Neural cell (in vitro differentiated cells): ENCODE data around the gene VAV2. TPM values are rescaled to one million over a fixed set of nuclear protein-coding genes. Genes with fewer than 3 reads are reported as not detected.

Source experiments
- H2AFZ ChIP-seq: fragments of 200-600, 300-800 bp; sonication (generic), shearing (Covaris generic); 2 replicates; pipeline ENCODE4 v1.6.0; 2014; ENCODE audit warnings: low read depth, mild to moderate bottlenecking, antibody characterized with exemption, low read length, moderate library complexity
- H3F3A ChIP-seq: fragments of 200-600 bp; shearing (Covaris generic); 2 replicates; pipeline ENCODE4 v1.6.1; 2016; ENCODE audit warnings: mild to moderate bottlenecking, moderate library complexity, mixed read lengths, antibody characterized with exemption, low read length; ENCODE audit not compliant: insufficient read depth, poor library complexity, severe bottlenecking
- H3K27ac ChIP-seq: fragments of 200-600, 300-800 bp; sonication (generic), shearing (Covaris generic); 2 replicates; pipeline ENCODE4 v1.5.1; 2014; ENCODE audit warnings: mild to moderate bottlenecking, low read length, moderate library complexity
- H3K27me3 ChIP-seq: fragments of 300-800, 200-600 bp; sonication (generic), shearing (Covaris generic); 2 replicates; pipeline ENCODE4 v1.6.0; 2014; ENCODE audit warnings: mild to moderate bottlenecking, low read depth, low read length, moderate library complexity; ENCODE audit not compliant: insufficient read depth
- H3K36me3 ChIP-seq: fragments of 300-800, 200-600 bp; sonication (generic), shearing (Covaris generic); 2 replicates; pipeline ENCODE4 v1.5.1; 2014; ENCODE audit warnings: mild to moderate bottlenecking, antibody characterized with exemption, low read length, moderate library complexity; ENCODE audit not compliant: insufficient read depth
- H3K4me2 ChIP-seq: fragments of 300-800, 200-600 bp; sonication (generic), shearing (Covaris generic); 2 replicates; pipeline ENCODE4 v1.6.0; 2014; ENCODE audit warnings: mild to moderate bottlenecking, low read length
- H3K4me3 ChIP-seq: fragments of 300-800, 200-600 bp; sonication (generic), shearing (Covaris generic); 2 replicates; pipeline ENCODE4 v1.5.1; 2014; ENCODE audit warnings: mild to moderate bottlenecking, low read length, moderate library complexity
- H3K79me2 ChIP-seq: fragments of 200-600 bp; shearing (Covaris generic); replicated peaks from 2 replicates; pipeline ENCODE4 v1.6.0; 2014; ENCODE audit warnings: mild to moderate bottlenecking, low read length, moderate library complexity; ENCODE audit not compliant: insufficient read depth
- H3K9ac ChIP-seq: fragments of 300-800, 200-600 bp; sonication (generic), shearing (Covaris generic); 2 replicates; pipeline ENCODE4 v1.6.1; 2016; ENCODE audit warnings: mild to moderate bottlenecking, low read length, mixed read lengths
- H3K9me2 ChIP-seq: fragments of 200-600 bp; shearing (Covaris generic); 2 replicates; pipeline ENCODE4 v1.6.1; 2016; ENCODE audit warnings: mild to moderate bottlenecking, low read length, mixed read lengths; ENCODE audit not compliant: insufficient read depth
- H3K9me3 ChIP-seq: fragments of 200-600, 300-800 bp; sonication (generic), shearing (Covaris generic); 2 replicates; pipeline ENCODE4 v1.6.1; 2016; ENCODE audit warnings: mild to moderate bottlenecking, mixed run types, low read length, moderate library complexity, mixed read lengths
- H4K20me1 ChIP-seq: fragments of 200-600 bp; shearing (Covaris generic); 2 replicates; pipeline ENCODE4 v1.6.1; 2016; ENCODE audit warnings: mild to moderate bottlenecking, mixed run types; ENCODE audit not compliant: insufficient read depth
- EP300 ChIP-seq: fragments of 450-650 bp; conservative IDR thresholded peaks from 2 replicates; pipeline ENCODE4 v1.6.1; 2014; ENCODE audit warnings: antibody characterized with exemption, mild to moderate bottlenecking, moderate library complexity; ENCODE audit not compliant: poor library complexity, severe bottlenecking
- EZH2 ChIP-seq: fragments of 200-600, 300-800 bp; shearing (Covaris generic), sonication (generic); IDR thresholded peaks from 2 replicates; pipeline ENCODE4 v1.6.1; 2014; ENCODE audit warnings: antibody characterized with exemption, low read length, borderline replicate concordance, mild to moderate bottlenecking; ENCODE audit not compliant: insufficient read depth, poor library complexity, severe bottlenecking
- MXI1 ChIP-seq: fragments of 450-650 bp; conservative IDR thresholded peaks from 2 replicates; pipeline ENCODE4 v1.6.1; 2014; ENCODE audit warnings: antibody characterized with exemption, mild to moderate bottlenecking; ENCODE audit not compliant: poor library complexity, severe bottlenecking
- POLR2AphosphoS5 ChIP-seq: IDR thresholded peaks from 2 replicates; pipeline ENCODE4 v1.6.1; 2012
- RAD21 ChIP-seq: fragments of 450-650 bp; conservative IDR thresholded peaks from 2 replicates; pipeline ENCODE4 v1.6.1; 2014; ENCODE audit warnings: antibody characterized with exemption, mild to moderate bottlenecking, moderate library complexity
- SMC3 ChIP-seq: fragments of 450-650 bp; conservative IDR thresholded peaks from 2 replicates; pipeline ENCODE4 v1.6.1; 2014; ENCODE audit warnings: antibody characterized with exemption, mild to moderate bottlenecking, moderate library complexity; ENCODE audit not compliant: poor library complexity
- TAF1 ChIP-seq: IDR thresholded peaks from 2 replicates; pipeline ENCODE4 v1.6.1; 2012; ENCODE audit warnings: low read depth
- polyA plus RNA-seq: library from polyadenylated mRNA; depleted of rRNA; stranded (reverse); fragments of >200 nt; gene quantifications from 2 replicates; pipeline ENCODE4 v1.2.3, GENCODE V29; 2014
- TF ChIP-seq, protein P1 (sequence below): IDR thresholded peaks from 2 replicates; pipeline ENCODE4 v1.6.1; 2012; ENCODE audit warnings: borderline replicate concordance
- TF ChIP-seq, protein P2 (sequence below): fragments of 450-650 bp; IDR thresholded peaks from 2 replicates; pipeline ENCODE4 v1.5.1; 2014; ENCODE audit warnings: antibody characterized with exemption, mild to moderate bottlenecking, moderate library complexity; ENCODE audit not compliant: poor library complexity, severe bottlenecking

VAV2 gene
- polyA plus RNA-seq, 1 donor from 2014 or later, result 35.2 TPM

DNA sequence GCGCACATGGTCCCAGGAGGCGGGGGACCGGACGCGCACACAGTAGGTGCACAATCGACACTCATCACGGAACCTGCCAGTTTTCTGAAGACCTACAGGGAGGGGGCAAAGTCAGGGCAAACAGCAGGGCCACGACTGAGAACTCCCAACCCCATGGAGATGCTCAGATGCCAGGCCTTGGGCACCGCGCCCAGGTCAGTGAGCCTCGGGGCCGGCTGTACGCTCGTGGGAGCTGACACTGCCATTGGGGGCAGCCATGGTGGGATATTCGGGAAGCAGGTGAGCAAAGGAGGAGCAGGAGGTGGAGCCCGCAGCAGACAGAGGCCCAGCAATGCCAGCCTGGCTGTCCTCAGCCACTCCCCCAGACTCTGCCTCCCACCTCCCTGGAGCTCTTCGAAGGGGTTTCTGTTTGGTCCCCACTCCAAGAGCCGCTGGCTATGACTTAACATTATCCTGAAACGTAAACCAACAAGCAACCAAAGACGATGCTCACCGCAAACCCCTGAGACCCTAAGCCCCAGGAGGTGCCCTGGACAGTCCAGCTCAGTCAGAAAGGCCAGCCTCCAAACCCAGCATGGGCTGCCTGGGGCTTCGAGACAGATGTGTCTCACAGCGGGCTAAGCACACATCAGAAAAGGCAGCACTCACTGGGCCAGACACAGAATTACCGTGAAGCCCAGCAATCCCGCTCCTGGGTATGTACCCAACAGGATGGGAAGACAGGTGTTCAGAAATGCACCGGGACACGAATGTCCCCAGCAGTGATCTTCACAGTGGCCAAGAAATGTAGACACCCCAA, 78.4 kb downstream of the VAV2 start:
- Histone ChIP-seq H3K27ac (no peak overlapping the region), H4K20me1 (no peaks in the 10 kb centered on the region), H3K4me2 (no peak overlapping the region), H3F3A (no peaks in the 10 kb centered on the region), H3K36me3 (no peaks in the 10 kb centered on the region), H2AFZ (no peak overlapping the region), H3K9me3 (no peaks in the 10 kb centered on the region), H3K4me3 (no peak overlapping the region), H3K27me3 (no peaks in the 10 kb centered on the region), H3K9ac (no peak overlapping the region), H3K9me2 (no peaks in the 10 kb centered on the region), H3K79me2 (peaks cover 3% of the 10 kb centered on the region)
- TF ChIP-seq SMC3, result no peak
- TF ChIP-seq POLR2AphosphoS5, result no peak
- no peak for TF ChIP-seq TAF1

- H3K27me3 ChIP-seq, result no peaks in the 10 kb centered on the region
- no peaks in the 10 kb centered on the region for H3K9me2 ChIP-seq
- no peaks in the 10 kb centered on the region for H3F3A ChIP-seq
- H3K9me3 ChIP-seq, result no peaks in the 10 kb centered on the region
- TF ChIP-seq MXI1 (no peak), SMC3 (no peak), POLR2AphosphoS5 (no peak), RAD21 (no peak), EZH2 (no peak), TAF1 (no peak), EP300 (no peak)
- TF ChIP-seq, protein P1, sequence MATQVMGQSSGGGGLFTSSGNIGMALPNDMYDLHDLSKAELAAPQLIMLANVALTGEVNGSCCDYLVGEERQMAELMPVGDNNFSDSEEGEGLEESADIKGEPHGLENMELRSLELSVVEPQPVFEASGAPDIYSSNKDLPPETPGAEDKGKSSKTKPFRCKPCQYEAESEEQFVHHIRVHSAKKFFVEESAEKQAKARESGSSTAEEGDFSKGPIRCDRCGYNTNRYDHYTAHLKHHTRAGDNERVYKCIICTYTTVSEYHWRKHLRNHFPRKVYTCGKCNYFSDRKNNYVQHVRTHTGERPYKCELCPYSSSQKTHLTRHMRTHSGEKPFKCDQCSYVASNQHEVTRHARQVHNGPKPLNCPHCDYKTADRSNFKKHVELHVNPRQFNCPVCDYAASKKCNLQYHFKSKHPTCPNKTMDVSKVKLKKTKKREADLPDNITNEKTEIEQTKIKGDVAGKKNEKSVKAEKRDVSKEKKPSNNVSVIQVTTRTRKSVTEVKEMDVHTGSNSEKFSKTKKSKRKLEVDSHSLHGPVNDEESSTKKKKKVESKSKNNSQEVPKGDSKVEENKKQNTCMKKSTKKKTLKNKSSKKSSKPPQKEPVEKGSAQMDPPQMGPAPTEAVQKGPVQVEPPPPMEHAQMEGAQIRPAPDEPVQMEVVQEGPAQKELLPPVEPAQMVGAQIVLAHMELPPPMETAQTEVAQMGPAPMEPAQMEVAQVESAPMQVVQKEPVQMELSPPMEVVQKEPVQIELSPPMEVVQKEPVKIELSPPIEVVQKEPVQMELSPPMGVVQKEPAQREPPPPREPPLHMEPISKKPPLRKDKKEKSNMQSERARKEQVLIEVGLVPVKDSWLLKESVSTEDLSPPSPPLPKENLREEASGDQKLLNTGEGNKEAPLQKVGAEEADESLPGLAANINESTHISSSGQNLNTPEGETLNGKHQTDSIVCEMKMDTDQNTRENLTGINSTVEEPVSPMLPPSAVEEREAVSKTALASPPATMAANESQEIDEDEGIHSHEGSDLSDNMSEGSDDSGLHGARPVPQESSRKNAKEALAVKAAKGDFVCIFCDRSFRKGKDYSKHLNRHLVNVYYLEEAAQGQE, result no peak
- TF ChIP-seq, protein P2, sequence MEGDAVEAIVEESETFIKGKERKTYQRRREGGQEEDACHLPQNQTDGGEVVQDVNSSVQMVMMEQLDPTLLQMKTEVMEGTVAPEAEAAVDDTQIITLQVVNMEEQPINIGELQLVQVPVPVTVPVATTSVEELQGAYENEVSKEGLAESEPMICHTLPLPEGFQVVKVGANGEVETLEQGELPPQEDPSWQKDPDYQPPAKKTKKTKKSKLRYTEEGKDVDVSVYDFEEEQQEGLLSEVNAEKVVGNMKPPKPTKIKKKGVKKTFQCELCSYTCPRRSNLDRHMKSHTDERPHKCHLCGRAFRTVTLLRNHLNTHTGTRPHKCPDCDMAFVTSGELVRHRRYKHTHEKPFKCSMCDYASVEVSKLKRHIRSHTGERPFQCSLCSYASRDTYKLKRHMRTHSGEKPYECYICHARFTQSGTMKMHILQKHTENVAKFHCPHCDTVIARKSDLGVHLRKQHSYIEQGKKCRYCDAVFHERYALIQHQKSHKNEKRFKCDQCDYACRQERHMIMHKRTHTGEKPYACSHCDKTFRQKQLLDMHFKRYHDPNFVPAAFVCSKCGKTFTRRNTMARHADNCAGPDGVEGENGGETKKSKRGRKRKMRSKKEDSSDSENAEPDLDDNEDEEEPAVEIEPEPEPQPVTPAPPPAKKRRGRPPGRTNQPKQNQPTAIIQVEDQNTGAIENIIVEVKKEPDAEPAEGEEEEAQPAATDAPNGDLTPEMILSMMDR, result no peak
- H3K4me3 ChIP-seq, result no peak overlapping the region
- no peaks in the 10 kb centered on the region for H4K20me1 ChIP-seq
- H3K9ac ChIP-seq, result no peak overlapping the region
- H2AFZ ChIP-seq, result no peak overlapping the region
- H3K36me3 ChIP-seq, result no peaks in the 10 kb centered on the region
- no peak overlapping the region for H3K4me2 ChIP-seq
- peaks cover 6% of the 10 kb centered on the region for H3K79me2 ChIP-seq
- H3K27ac ChIP-seq, result no peak overlapping the region
Measured at GRCh38 chr9:133910855-133911514, 81.1 kb downstream of the VAV2 start.
